Activated CD8-positive, alpha-beta memory T cell treated with anti-CD3 and anti-CD28 coated beads, Interleukin-2, amount 50 U/mL, for 1 hour (primary cell): ENCODE results near the gene ZNF79.

Source experiments
- DNase-seq: peaks from one replicate; pipeline ENCODE4 v3.0.0-alpha.2; 2020; ENCODE audit errors: extremely low read depth

The ZNF79 gene

GRCh38 chr9:127423934-127424675 lies at the start of gene ZNF79:
ZNF79 (plus strand) TSS chr9:127424382; CDS start chr9:127424788, 406 bp downstream.
- DNase-seq = peak; percentile 53

GRCh38 chr9:127380479-127380878 lies 43.7 kb upstream of the ZNF79 start:
- DNase-seq = no peak

- DNase-seq = no peak
Observed at GRCh38 chr9:127382541-127382940, 41.6 kb upstream of the ZNF79 start.

GRCh38 chr9:127384016-127384730 lies 40.0 kb upstream of the ZNF79 start:
- DNase-seq = no peak

- no peak for DNase-seq
Observed at GRCh38 chr9:127384901-127385300, 39.3 kb upstream of the ZNF79 start.

GRCh38 chr9:127386249-127386648 lies 37.9 kb upstream of the ZNF79 start:
- no peak for DNase-seq

GRCh38 chr9:127386981-127387380 lies 37.2 kb upstream of the ZNF79 start:
- no peak for DNase-seq

GRCh38 chr9:127388037-127388855 lies 35.9 kb upstream of the ZNF79 start:
- DNase-seq = peak; percentile 65

GRCh38 chr9:127388856-127389238 lies 35.3 kb upstream of the ZNF79 start:
- DNase-seq = no peak

- DNase-seq = no peak
Observed at GRCh38 chr9:127389381-127390247, 34.6 kb upstream of the ZNF79 start.

GRCh38 chr9:127390248-127390545 lies 34.0 kb upstream of the ZNF79 start:
- DNase-seq = no peak

GRCh38 chr9:127390563-127390962 lies 33.6 kb upstream of the ZNF79 start:
- no peak for DNase-seq

- no peak for DNase-seq
Observed at GRCh38 chr9:127392166-127392565, 32.0 kb upstream of the ZNF79 start.

GRCh38 chr9:127392976-127393375 lies 31.2 kb upstream of the ZNF79 start:
- no peak for DNase-seq

GRCh38 chr9:127393645-127394044 lies 30.5 kb upstream of the ZNF79 start:
- DNase-seq = no peak

- DNase-seq = no peak
Observed at GRCh38 chr9:127395497-127396252, 28.5 kb upstream of the ZNF79 start.

GRCh38 chr9:127396253-127396807 lies 27.9 kb upstream of the ZNF79 start:
- no peak for DNase-seq

GRCh38 chr9:127396808-127397645 lies 27.2 kb upstream of the ZNF79 start, which contains the start of gene SLC2A8:
SLC2A8 (plus strand) TSS chr9:127397169; CDS start chr9:127397231, 62 bp downstream.
- peak; percentile 77 for DNase-seq

- DNase-seq = no peak
Observed at GRCh38 chr9:127397646-127398274, 26.4 kb upstream of the ZNF79 start.
